ENCODE results near the gene ZSWIM4. TPM values are rescaled to one million over a fixed set of nuclear protein-coding genes. Genes with fewer than 3 reads are reported as not detected.

The ZSWIM4 gene
- total and polyA plus RNA-seq, 2 experiments from 2014 or later: 5.4 to 42.3 TPM

DNA sequence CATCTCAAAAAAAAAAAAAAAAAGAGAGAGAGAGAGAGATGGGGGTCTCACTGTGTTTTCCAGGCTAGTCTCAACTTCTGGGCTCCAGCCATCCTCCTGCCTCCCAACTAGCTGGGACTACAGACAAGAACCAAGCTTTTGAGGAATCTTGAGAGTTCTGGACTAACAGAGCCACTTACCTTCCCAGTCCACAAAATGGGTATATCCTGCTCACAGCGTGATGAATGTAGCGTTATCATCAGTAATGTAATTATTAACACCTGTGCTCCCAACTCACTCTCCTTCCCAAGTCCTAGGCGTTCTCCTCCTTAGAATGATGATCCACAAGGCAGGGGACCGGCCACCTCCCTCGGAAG lies 77.1 kb downstream of the ZSWIM4 start:
- Histone ChIP-seq H3F3A (replicated peaks; ENCODE audit: low read depth) (0 out of 2 replicates have a peak, but pooled peaks cover 3% of the 10 kb centered on the region), H3K4me3 (peak overlapping the region; percentile 50), H3K4me2 (peak overlapping the region; percentile 66), H4K20me1 (replicated peaks; ENCODE audit: insufficient read depth) (peaks cover 6% of the 10 kb centered on the region; the same call in 1 of the 2 replicates), H3K79me2 (replicated peaks; ENCODE audit: insufficient read depth) (no peaks in the 10 kb centered on the region), H3K9me2 (ENCODE audit: insufficient read depth) (no peaks in the 10 kb centered on the region), H3K27me3 (ENCODE audit: insufficient read depth) (peaks cover 98% of the 10 kb centered on the region), H3K27ac (ENCODE audit: low read depth) (no peak overlapping the region), H3K4me1 (ENCODE audit: insufficient read depth) (peaks cover 8% of the 10 kb centered on the region; the same call in 1 of the 2 replicates), H2AFZ (no peak overlapping the region), H3K36me3 (ENCODE audit: insufficient read depth) (no peaks in the 10 kb centered on the region)
- DNase-seq (ENCODE audit: low spot score): no peak
- ATAC-seq: no peak
- H3K9me3 Mint-ChIP-seq: no peaks in the 10 kb centered on the region
- H3K36me3 Mint-ChIP-seq (ENCODE audit: low read depth): no peaks in the 10 kb centered on the region; the same call in 2 of the 3 replicates
- no peak overlapping the region for H3K27ac Mint-ChIP-seq
- H3K27me3 Mint-ChIP-seq (ENCODE audit: insufficient read depth, low read depth, poor library complexity): peaks cover 89% of the 10 kb centered on the region
- peak overlapping the region; percentile 63; the same call in 2 of the 3 replicates for H3K4me3 Mint-ChIP-seq
- TF ChIP-seq CREB1 (CRISPR knock-in tag; IDR thresholded peaks at IDR 0.05; ENCODE audit: low read depth) (no peak), JUNB (IDR thresholded peaks at IDR 0.05; ENCODE audit: unreplicated experiment) (no peak), POLR2AphosphoS5 (IDR thresholded peaks at IDR 0.05; ENCODE audit: low read depth) (no peak), ZNF331 (CRISPR knock-in tag; IDR thresholded peaks at IDR 0.05; ENCODE audit: low read depth) (no peak), ZNF462 (CRISPR knock-in tag; IDR thresholded peaks at IDR 0.05) (no peak), STAT1 (IDR thresholded peaks at IDR 0.05; ENCODE audit: unreplicated experiment) (no peak)
- TF ChIP-seq, protein P1, sequence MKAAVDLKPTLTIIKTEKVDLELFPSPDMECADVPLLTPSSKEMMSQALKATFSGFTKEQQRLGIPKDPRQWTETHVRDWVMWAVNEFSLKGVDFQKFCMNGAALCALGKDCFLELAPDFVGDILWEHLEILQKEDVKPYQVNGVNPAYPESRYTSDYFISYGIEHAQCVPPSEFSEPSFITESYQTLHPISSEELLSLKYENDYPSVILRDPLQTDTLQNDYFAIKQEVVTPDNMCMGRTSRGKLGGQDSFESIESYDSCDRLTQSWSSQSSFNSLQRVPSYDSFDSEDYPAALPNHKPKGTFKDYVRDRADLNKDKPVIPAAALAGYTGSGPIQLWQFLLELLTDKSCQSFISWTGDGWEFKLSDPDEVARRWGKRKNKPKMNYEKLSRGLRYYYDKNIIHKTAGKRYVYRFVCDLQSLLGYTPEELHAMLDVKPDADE (IDR thresholded peaks at IDR 0.05): no peak
- H3K4me1 Mint-ChIP-seq: peaks cover 9% of the 10 kb centered on the region; the same call in 2 of the 3 replicates

Data from GM23338 (cell line).